B cell (primary cell): ENCODE results near the gene PIH1D1.

ENCODE experiments used
- CTCF ChIP-seq: fragments of 200-600 bp; IDR thresholded peaks from one replicate; pipeline ENCODE4 v1.8.0; 2022; ENCODE audit warnings: antibody characterized with exemption, mild to moderate bottlenecking
- EZH2 ChIP-seq: IDR thresholded peaks from 2 replicates; pipeline ENCODE4 v1.6.1; 2012; ENCODE audit warnings: borderline replicate concordance, low read depth, mild to moderate bottlenecking, moderate library complexity, low read length; ENCODE audit not compliant: insufficient read depth, poor library complexity, severe bottlenecking

- peak; percentile 89 for TF ChIP-seq CTCF
- no peak for TF ChIP-seq EZH2
These were observed 22.4 kb upstream of the PIH1D1 start, which contains the start of gene FLT3LG for GRCh38 chr19:49473868-49474541.
